ENCODE data around the gene SERPINA1.

DNA sequence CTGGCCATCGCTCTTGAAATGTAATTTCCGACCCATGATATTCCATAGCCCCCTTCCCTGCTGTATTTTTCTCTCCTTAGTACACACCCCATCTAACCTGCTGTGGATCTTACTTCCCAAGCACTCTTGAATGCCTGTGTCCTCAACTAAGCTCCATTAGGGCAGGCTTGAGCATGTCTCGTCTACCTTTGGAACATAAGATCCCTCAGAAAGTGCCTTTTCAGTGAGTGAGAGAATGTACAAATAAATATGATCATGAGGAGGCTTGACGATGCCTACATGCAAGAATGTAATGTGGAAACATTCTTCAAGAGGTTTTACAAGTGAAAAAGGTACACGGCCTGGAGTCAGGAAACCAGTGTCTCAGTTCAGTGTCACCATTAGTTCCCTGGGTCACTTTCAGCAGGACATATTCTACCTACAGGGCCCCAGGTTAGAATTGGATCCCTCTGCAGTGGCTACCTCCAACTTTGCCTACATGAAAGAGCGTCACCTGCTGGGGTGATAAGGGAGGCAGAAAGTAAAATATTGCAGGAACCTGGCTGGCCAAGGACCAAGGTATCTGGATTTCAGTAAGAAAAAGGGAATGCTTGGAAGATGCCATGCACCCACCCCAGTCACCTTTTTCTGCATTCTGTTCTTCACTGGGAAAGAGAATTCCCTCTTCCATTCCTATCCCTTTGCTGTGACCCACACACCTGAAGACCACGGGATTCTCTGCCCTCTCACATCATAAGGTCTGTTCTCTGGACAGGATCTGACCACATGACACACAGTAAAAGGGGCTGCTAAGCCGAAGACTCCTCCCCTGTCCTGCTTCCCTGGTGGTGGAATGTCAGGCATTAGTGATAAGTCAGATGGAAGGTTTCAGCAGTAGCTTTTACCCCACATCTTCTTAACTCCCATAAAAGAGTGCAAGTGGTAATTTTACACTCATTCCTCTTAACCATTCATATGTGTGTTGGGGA, 24.6 kb upstream of the SERPINA1 start:
- TF ChIP-seq, protein P1, sequence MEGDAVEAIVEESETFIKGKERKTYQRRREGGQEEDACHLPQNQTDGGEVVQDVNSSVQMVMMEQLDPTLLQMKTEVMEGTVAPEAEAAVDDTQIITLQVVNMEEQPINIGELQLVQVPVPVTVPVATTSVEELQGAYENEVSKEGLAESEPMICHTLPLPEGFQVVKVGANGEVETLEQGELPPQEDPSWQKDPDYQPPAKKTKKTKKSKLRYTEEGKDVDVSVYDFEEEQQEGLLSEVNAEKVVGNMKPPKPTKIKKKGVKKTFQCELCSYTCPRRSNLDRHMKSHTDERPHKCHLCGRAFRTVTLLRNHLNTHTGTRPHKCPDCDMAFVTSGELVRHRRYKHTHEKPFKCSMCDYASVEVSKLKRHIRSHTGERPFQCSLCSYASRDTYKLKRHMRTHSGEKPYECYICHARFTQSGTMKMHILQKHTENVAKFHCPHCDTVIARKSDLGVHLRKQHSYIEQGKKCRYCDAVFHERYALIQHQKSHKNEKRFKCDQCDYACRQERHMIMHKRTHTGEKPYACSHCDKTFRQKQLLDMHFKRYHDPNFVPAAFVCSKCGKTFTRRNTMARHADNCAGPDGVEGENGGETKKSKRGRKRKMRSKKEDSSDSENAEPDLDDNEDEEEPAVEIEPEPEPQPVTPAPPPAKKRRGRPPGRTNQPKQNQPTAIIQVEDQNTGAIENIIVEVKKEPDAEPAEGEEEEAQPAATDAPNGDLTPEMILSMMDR (IDR thresholded peaks at IDR 0.05; ENCODE audit: borderline replicate concordance, extremely low read depth, low read length, poor library complexity, severe bottlenecking) = no peak
- no peak for TF ChIP-seq EZH2 (IDR thresholded peaks at IDR 0.05; ENCODE audit: borderline replicate concordance, low read depth, low read length, severe bottlenecking)

All from DND-41 (cell line).